Lung (tissue), 12 donors: ENCODE data around the gene PRPSAP1. TPM values are rescaled to one million over a fixed set of nuclear protein-coding genes. Genes with fewer than 3 reads are reported as not detected.
"Not testable (repeated sequence)": the region's sequence is repeated elsewhere in the genome, so short reads cannot be mapped to it uniquely, and the experiment has no call there.

Source experiments
- ATAC-seq: fragments of 200-7000 bp; cut with Tn5 transposase; one replicate; pipeline ENCODE4 v1.9.1; 2020; ENCODE audit warnings: moderate number of reproducible peaks; ENCODE audit not compliant: insufficient read depth, low FRiP score
- DNase-seq, 3 donors: peaks; one replicate each; pipeline ENCODE4 v3.0.0-alpha.2; 2013 to 2017
- H3K27ac ChIP-seq, 2 donors: one replicate each; pipeline ENCODE4 v1.5.1; 2013; ENCODE audit warnings: mild to moderate bottlenecking in 2 of 2, moderate library complexity in 2 of 2, control low read depth in 1 of 2, inconsistent platforms in 1 of 2, low read depth in 1 of 2, low read length in 1 of 2
- H3K27me3 ChIP-seq, 3 donors: one replicate each; pipeline ENCODE4 v1.5.1; 2013; ENCODE audit warnings: low read length in 2 of 3; ENCODE audit not compliant: control insufficient read depth in 3 of 3, insufficient read depth in 3 of 3
- H3K36me3 ChIP-seq, 4 donors: one replicate each; pipeline ENCODE4 v1.5.1; 2013; ENCODE audit warnings: low read length in 4 of 4, mild to moderate bottlenecking in 1 of 4, moderate library complexity in 1 of 4; ENCODE audit not compliant: control insufficient read depth in 4 of 4, insufficient read depth in 4 of 4
- H3K4me1 ChIP-seq, 5 donors: one replicate each; pipeline ENCODE4 v1.5.1; 2013; ENCODE audit warnings: low read length in 5 of 5, mild to moderate bottlenecking in 2 of 5, moderate library complexity in 1 of 5; ENCODE audit not compliant: control insufficient read depth in 5 of 5, insufficient read depth in 5 of 5
- H3K4me3 ChIP-seq: one replicate; pipeline ENCODE4 v1.5.1; 2013; ENCODE audit warnings: mild to moderate bottlenecking, control low read depth, moderate library complexity
- H3K9ac ChIP-seq, 2 donors: one replicate each; pipeline ENCODE4 v1.5.1; 2013; ENCODE audit warnings: low read length in 2 of 2, control low read depth in 1 of 2; ENCODE audit not compliant: insufficient read depth in 1 of 2
- H3K9me3 ChIP-seq, 4 donors: one replicate each; pipeline ENCODE4 v1.5.1; 2013; ENCODE audit warnings: low read length in 3 of 4, mild to moderate bottlenecking in 1 of 4, moderate library complexity in 1 of 4; ENCODE audit not compliant: control insufficient read depth in 4 of 4, insufficient read depth in 3 of 4
- WGBS, 2 donors: extraction: QIAGEN DNeasy Blood & Tissue Kit; methylation state at CpG; one replicate each; pipeline ENCODE4 v1.1.7; 2013; 5-methylcytosine and 5-hydroxymethylcytosine counted together
- polyA plus RNA-seq, 2 donors: library from polyadenylated mRNA; stranded (reverse); fragments of 200-250 nt; gene quantifications; one replicate each; pipeline ENCODE4 v1.2.1, GENCODE V29; 2013
- total RNA-seq, 2 donors: library from RNA; depleted of rRNA in 1 of 2; stranded (reverse); fragments of >200 nt in 1 of 2; gene quantifications; one replicate each; pipeline ENCODE4 v1.2.1, GENCODE V29; 2014 to 2021
- TF ChIP-seq, protein P1 (sequence below): IDR thresholded peaks from 2 replicates; pipeline ENCODE4 v1.5.1; 2012; ENCODE audit warnings: mild to moderate bottlenecking; ENCODE audit errors: control extremely low read depth, extremely low read depth
- donor health status: control.
- donor health status: control.
- donor health status: Bipolar disorder and iron deficiency.
- donor health status: healthy.
- donor health status: DM: yes; HTN: yes; CAD: no.

PRPSAP1 gene
- total and polyA plus RNA-seq, 4 donors, result 29.8 to 74.7 (median 34.6) TPM

GRCh38 chr17:76360461-76360860, 6.7 kb upstream of the PRPSAP1 start:
- 77 to 85% methylated on average over 2 of the region's 2 CpGs for WGBS, 2 donors
- TF ChIP-seq, protein P1, sequence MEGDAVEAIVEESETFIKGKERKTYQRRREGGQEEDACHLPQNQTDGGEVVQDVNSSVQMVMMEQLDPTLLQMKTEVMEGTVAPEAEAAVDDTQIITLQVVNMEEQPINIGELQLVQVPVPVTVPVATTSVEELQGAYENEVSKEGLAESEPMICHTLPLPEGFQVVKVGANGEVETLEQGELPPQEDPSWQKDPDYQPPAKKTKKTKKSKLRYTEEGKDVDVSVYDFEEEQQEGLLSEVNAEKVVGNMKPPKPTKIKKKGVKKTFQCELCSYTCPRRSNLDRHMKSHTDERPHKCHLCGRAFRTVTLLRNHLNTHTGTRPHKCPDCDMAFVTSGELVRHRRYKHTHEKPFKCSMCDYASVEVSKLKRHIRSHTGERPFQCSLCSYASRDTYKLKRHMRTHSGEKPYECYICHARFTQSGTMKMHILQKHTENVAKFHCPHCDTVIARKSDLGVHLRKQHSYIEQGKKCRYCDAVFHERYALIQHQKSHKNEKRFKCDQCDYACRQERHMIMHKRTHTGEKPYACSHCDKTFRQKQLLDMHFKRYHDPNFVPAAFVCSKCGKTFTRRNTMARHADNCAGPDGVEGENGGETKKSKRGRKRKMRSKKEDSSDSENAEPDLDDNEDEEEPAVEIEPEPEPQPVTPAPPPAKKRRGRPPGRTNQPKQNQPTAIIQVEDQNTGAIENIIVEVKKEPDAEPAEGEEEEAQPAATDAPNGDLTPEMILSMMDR, result no peak
- H3K4me1 ChIP-seq, result peaks cover 0 to 12% (median 4%) of the 10 kb centered on the region in 5 donors

DNA sequence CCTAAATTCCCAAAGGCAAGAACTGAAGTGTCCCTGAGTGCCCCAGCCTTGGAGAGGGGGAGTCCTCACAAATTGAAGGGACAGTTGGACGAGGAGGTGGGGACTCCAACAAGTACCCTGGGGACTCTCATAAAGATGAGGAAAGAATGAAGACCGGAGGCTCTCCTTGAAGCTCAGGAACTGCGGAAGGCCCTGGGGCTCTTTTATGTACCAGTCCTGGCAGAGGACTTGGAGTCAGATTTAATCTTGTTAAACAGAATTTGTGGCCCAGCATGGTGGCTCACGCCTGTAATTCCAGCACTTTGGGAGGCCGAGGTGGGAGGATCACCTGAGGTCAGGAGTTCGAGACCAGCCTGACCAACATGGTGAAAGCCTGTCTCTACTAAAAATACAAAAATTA, 6.1 kb upstream of the PRPSAP1 start:
- not testable (repeated sequence) for H3K4me3 ChIP-seq, H3K27ac ChIP-seq, H3K36me3 ChIP-seq, H3K9ac ChIP-seq, ATAC-seq, H3K9me3 ChIP-seq, DNase-seq, H3K27me3 ChIP-seq
- H3K4me1 ChIP-seq, result peaks cover 0 to 12% (median 4%) of the 10 kb centered on the region in 5 donors
- 86 to 93% methylated on average over 6 of the region's 6 CpGs for whole genome bisulfite sequencing, 2 donors

More at GRCh38 chr17:76360461-76360860, 6.7 kb upstream of the PRPSAP1 start:
- Histone ChIP-seq H3K4me3 (no peak overlapping the region), H3K27ac (no peak overlapping the region), H3K27me3 (no peaks in the 10 kb centered on the region), H3K9me3 (no peaks in the 10 kb centered on the region), H3K9ac (no peak overlapping the region), H3K36me3 (no peaks in the 10 kb centered on the region)
- DNase-seq, result no peak
- ATAC-seq, result no peak

- ATAC-seq (no peak), DNase-seq (no peak)
- Histone ChIP-seq H3K36me3 (no peaks in the 10 kb centered on the region), H3K4me1 (peaks cover 0 to 13% (median 4%) of the 10 kb centered on the region in 5 donors), H3K27me3 (no peaks in the 10 kb centered on the region), H3K9me3 (no peaks in the 10 kb centered on the region), H3K27ac (no peak overlapping the region), H3K9ac (no peak overlapping the region), H3K4me3 (no peak overlapping the region)
- TF ChIP-seq, protein P1, result no peak
- WGBS, 2 donors, result 89 to 91% methylated on average over 6 of the region's 6 CpGs
Measured at GRCh38 chr17:76359375-76359774, 5.7 kb upstream of the PRPSAP1 start.

- 86 to 92% methylated on average over 6 of the region's 6 CpGs for WGBS, 2 donors
- ATAC-seq, result no peak
- no peaks in the 10 kb centered on the region for H3K36me3 ChIP-seq
Measured at GRCh38 chr17:76357597-76358158, 4.0 kb upstream of the PRPSAP1 start.

More at GRCh38 chr17:76357597-76358158, 4.0 kb upstream of the PRPSAP1 start:
- peaks cover 0 to 19% (median 4%) of the 10 kb centered on the region in 5 donors for H3K4me1 ChIP-seq
- no peak overlapping the region for H3K4me3 ChIP-seq
- DNase-seq, result no peak
- TF ChIP-seq, protein P1, result no peak
- no peak overlapping the region for H3K27ac ChIP-seq
- H3K9me3 ChIP-seq, result no peaks in the 10 kb centered on the region
- H3K9ac ChIP-seq, result no peak overlapping the region
- no peaks in the 10 kb centered on the region for H3K27me3 ChIP-seq
